ENCODE measurements around the gene THRB. TPM values are rescaled to one million over a fixed set of nuclear protein-coding genes. Genes with fewer than 3 reads are reported as not detected.
A peak's percentile ranks its signal among the peaks of the same experiment; 100 is the strongest.

THRB gene
- total and polyA plus RNA-seq, 12 donors: 3.8 to 32.8 (median 26.0) TPM

DNA sequence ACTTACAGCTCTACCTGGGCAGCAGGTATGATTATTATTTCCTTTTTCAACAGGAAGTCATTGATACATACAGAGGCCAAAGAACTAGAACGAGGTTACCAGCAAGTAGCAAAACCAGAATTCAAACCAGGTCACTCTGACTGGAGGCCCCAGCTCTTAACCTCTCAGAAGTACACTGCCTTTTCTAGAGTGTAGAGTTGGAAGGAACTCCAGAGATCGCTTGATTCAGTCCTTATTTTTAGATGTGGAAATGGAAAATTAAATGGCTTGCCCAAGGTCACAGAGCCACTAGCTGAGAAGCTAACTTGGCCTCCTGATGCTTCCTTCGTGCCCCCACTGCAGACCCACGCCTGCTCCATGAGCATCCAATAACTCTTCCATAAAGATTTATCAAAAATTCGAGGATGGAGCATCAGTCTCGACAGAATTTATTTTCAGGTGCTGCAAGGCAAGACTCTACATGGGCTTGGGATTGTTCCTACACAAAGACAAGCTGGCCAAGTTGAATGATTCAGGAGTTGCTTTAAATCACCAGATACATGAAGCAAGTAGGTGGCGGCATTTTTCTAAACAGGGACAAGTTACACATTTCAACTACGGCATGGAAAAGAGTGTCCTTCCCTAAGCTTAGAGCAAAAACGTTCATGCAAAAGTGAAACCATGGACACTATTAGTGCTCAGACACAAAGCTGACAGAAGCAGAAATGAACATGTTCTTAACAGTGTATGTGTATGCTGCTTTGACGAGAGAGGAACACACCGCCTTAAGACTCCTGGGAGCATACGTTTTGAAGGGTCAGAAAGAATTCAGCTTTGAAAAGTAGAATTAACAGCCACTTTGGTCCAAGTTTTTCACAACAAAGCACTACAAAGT lies 235.7 kb downstream of the THRB start:
- TF ChIP-seq, protein P1, sequence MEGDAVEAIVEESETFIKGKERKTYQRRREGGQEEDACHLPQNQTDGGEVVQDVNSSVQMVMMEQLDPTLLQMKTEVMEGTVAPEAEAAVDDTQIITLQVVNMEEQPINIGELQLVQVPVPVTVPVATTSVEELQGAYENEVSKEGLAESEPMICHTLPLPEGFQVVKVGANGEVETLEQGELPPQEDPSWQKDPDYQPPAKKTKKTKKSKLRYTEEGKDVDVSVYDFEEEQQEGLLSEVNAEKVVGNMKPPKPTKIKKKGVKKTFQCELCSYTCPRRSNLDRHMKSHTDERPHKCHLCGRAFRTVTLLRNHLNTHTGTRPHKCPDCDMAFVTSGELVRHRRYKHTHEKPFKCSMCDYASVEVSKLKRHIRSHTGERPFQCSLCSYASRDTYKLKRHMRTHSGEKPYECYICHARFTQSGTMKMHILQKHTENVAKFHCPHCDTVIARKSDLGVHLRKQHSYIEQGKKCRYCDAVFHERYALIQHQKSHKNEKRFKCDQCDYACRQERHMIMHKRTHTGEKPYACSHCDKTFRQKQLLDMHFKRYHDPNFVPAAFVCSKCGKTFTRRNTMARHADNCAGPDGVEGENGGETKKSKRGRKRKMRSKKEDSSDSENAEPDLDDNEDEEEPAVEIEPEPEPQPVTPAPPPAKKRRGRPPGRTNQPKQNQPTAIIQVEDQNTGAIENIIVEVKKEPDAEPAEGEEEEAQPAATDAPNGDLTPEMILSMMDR (IDR thresholded peaks at IDR 0.05): no peak
- H3K27ac ChIP-seq: peak overlapping the region in 5 of 10 donors; percentile 27 to 45 (median 36)
- ATAC-seq (peak in 6 of 8 donors; percentile 34 to 79 (median 58)), DNase-seq (no peak)
- no peak overlapping the region for H3K4me3 ChIP-seq
- 59 to 70% methylated on average over 12 of the region's 12 CpGs for WGBS, 2 donors
- H3K4me1 ChIP-seq: peaks cover 0 to 28% (median 12%) of the 10 kb centered on the region in 9 donors
- no peaks in the 10 kb centered on the region for H3K27me3 ChIP-seq
- H3K9me3 ChIP-seq: no peaks in the 10 kb centered on the region
- H3K36me3 ChIP-seq: no peaks in the 10 kb centered on the region
- intact Hi-C loops (cut with DNase I): no loop called here

DNA sequence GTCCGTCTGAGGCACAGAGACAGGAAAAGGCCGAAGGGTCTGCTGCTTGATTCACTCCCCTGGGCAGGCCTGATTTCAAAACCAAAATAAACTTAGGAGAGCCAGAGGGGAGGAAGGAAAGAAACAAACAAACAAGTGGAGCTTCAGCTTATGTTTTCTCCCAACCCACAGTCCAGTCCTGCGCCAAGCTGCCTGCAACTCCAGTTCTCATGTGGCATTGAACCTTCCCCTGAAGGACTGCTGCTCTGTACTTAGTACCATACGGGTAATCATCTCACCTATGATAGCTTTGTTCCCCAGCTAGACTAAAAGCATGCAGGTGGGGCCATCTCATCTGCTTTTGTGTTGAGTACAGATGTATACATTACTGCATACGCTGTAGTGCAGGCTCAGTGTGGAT lies 236.4 kb downstream of the THRB start:
- Histone ChIP-seq H3K27ac (peak overlapping the region in 5 of 10 donors; percentile 19 to 45 (median 33)), H3K36me3 (no peaks in the 10 kb centered on the region), H3K4me1 (peaks cover 0 to 27% (median 12%) of the 10 kb centered on the region in 9 donors), H3K9me3 (no peaks in the 10 kb centered on the region), H3K4me3 (no peak overlapping the region), H3K27me3 (no peaks in the 10 kb centered on the region)
- DNase-seq (no peak), ATAC-seq (peak in 1 of 8 donors; percentile 29)
- TF ChIP-seq, protein P1 (IDR thresholded peaks at IDR 0.05): no peak
- 86 to 90% methylated on average over 5 of the region's 5 CpGs for WGBS, 2 donors
- intact Hi-C loops (cut with DNase I): no loop called here

DNA sequence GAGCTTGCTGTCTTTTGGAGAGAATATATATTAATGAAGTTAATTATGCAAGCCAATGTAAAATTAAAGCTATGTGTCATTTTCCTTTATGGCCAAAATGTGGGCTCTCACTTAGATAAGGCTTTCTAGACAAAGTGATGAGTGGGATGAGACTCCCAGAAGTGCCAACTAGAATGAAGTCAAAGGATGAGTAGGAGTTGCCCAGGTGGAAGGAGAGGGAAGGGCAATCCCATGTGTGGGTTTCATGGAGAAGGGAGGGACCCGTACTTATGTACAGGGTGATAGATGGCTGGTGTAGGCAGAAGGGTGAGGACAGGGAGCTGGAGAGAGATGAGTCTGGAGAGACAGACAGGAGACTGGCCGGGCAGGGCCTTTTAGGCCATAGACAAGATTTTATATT lies 239.2 kb downstream of the THRB start:
- H3K36me3 ChIP-seq: no peaks in the 10 kb centered on the region
- intact Hi-C loops (cut with DNase I): no loop called here
- ATAC-seq (no peak), DNase-seq (no peak)
- H3K27ac ChIP-seq: no peak overlapping the region
- no peaks in the 10 kb centered on the region for H3K9me3 ChIP-seq
- no peaks in the 10 kb centered on the region for H3K27me3 ChIP-seq
- no peak overlapping the region for H3K4me3 ChIP-seq
- 96 to 98% methylated on average over 2 of the region's 2 CpGs for WGBS, 2 donors
- H3K4me1 ChIP-seq: peaks cover 0 to 26% (median 12%) of the 10 kb centered on the region in 9 donors
- TF ChIP-seq, protein P1 (IDR thresholded peaks at IDR 0.05): no peak

DNA sequence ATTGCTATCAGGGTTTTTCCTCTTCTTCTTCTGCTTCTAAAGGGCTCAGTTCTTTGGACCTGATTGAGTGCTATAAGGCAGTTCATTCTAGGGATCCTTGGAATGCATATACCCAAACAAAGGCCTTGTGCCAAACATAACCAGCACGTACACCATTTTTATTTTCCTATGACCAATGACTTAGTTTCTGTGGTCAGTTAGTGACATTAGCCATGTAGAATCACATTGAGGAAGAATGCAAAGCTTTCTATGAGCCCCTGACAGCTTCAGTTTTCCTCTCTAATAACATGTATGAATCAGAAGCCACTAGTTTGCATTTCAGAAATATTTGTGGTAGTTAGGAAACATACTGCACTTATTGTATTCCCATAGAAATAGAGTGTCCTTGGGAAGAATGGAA lies 240.0 kb downstream of the THRB start:
- ATAC-seq: no peak
- Histone ChIP-seq H3K4me3 (no peak overlapping the region), H3K36me3 (no peaks in the 10 kb centered on the region), H3K9me3 (no peaks in the 10 kb centered on the region), H3K27ac (no peak overlapping the region), H3K4me1 (peaks cover 0 to 22% (median 12%) of the 10 kb centered on the region in 9 donors), H3K27me3 (no peaks in the 10 kb centered on the region)
- intact Hi-C loops (cut with DNase I): no loop called here
- DNase-seq: no peak
- TF ChIP-seq, protein P1 (IDR thresholded peaks at IDR 0.05): no peak
- 62 to 82% methylated on average over 1 of the region's 1 CpG for WGBS, 2 donors
